SK-N-SH (cell line): ENCODE results near the gene ARID5A. TPM values are rescaled to one million over a fixed set of nuclear protein-coding genes. Genes with fewer than 3 reads are reported as not detected.

Source experiments
- CTCF ChIA-PET: fragments of 300-600, 350-600 bp; formaldehyde crosslinking; extraction: SDS; loops from one replicate; lab custom pipeline; 2021; lab: Yijun Ruan, JAX
- POLR2A ChIA-PET: fragments of 350-600 bp; sonication (Branson Sonifier 250); formaldehyde crosslinking; extraction: SDS; loops from one replicate; lab custom pipeline; 2020; ENCODE audit warnings: antibody characterized with exemption, inconsistent platforms; lab: Yijun Ruan, JAX
- DNase-seq: peaks from one replicate; pipeline ENCODE4 v3.0.0; 2012
- H2AFZ ChIP-seq: fragments of 200-600 bp; sonication (generic); 2 replicates; pipeline ENCODE4 v1.8.1; 2016; ENCODE audit warnings: antibody characterized with exemption, mild to moderate bottlenecking, low read depth
- H3F3A ChIP-seq: fragments of 200-600 bp; sonication (generic); replicated peaks from 2 replicates; pipeline ENCODE3; 2016; ENCODE audit warnings: antibody characterized with exemption, mild to moderate bottlenecking; ENCODE audit not compliant: insufficient read depth
- H3K27ac ChIP-seq, 2 experiments: fragments of 200-500 bp in 1 of 2; fragments of 200-600 bp in 1 of 2; sonication (Bioruptor generic) in 1 of 2; sonication (generic), shearing (Covaris generic) in 1 of 2; 2 replicates each; pipeline versions ENCODE4 v1.5.1 to v1.6.1; 2014 to 2016; ENCODE audit warnings: low read depth in 2 of 2, inconsistent platforms in 1 of 2, low read length in 1 of 2, mild to moderate bottlenecking in 1 of 2, mixed read lengths in 1 of 2
- H3K27me3 ChIP-seq: fragments of 200-600 bp; sonication (generic), shearing (Covaris generic); 2 replicates; pipeline ENCODE4 v1.6.1; 2016; ENCODE audit warnings: mixed run types; ENCODE audit not compliant: insufficient read depth
- H3K36me3 ChIP-seq, 2 experiments: fragments of 200-500 bp in 1 of 2; fragments of 200-600 bp in 1 of 2; sonication (Bioruptor generic) in 1 of 2; sonication (generic) in 1 of 2; replicated peaks in 1 of 2; 2 replicates each; pipeline versions ENCODE3 to v1.5.1; 2014 to 2016; ENCODE audit warnings: low read length in 1 of 2, mild to moderate bottlenecking in 1 of 2; ENCODE audit not compliant: insufficient read depth in 2 of 2, control insufficient read depth in 1 of 2
- H3K4me1 ChIP-seq, 2 experiments: fragments of 200-500 bp in 1 of 2; fragments of 200-600 bp in 1 of 2; sonication (Bioruptor generic) in 1 of 2; sonication (generic), shearing (Covaris generic) in 1 of 2; 2 replicates each; pipeline versions ENCODE4 v1.5.1 to v1.6.1; 2014 to 2016; ENCODE audit warnings: low read depth in 1 of 2, low read length in 1 of 2, mixed run types in 1 of 2; ENCODE audit not compliant: insufficient read depth in 2 of 2, control insufficient read depth in 1 of 2
- H3K4me2 ChIP-seq: fragments of 200-600 bp; sonication (generic), shearing (Covaris generic); 2 replicates; pipeline ENCODE4 v1.6.1; 2017; ENCODE audit warnings: mixed run types
- H3K4me3 ChIP-seq, 2 experiments: fragments of 200-500 bp in 1 of 2; fragments of 200-600 bp in 1 of 2; sonication (Bioruptor generic) in 1 of 2; sonication (generic), shearing (Covaris generic) in 1 of 2; 2 replicates each; pipeline versions ENCODE4 v1.5.1 to v1.8.1; 2014 to 2016; ENCODE audit warnings: low read depth in 2 of 2, inconsistent platforms in 1 of 2, low read length in 1 of 2, mild to moderate bottlenecking in 1 of 2, mixed read lengths in 1 of 2, moderate library complexity in 1 of 2
- H3K79me2 ChIP-seq: fragments of 200-600 bp; sonication (generic); 2 replicates; pipeline ENCODE4 v1.8.1; 2017; ENCODE audit warnings: mild to moderate bottlenecking; ENCODE audit not compliant: insufficient read depth
- H3K9ac ChIP-seq: fragments of 200-600 bp; sonication (generic); 2 replicates; pipeline ENCODE4 v1.6.1; 2017; ENCODE audit warnings: mixed run types
- H3K9me2 ChIP-seq: fragments of 200-600 bp; sonication (generic); 2 replicates; pipeline ENCODE4 v1.6.1; 2017; ENCODE audit warnings: mixed run types
- H3K9me3 ChIP-seq: fragments of 200-600 bp; sonication (generic); 2 replicates; pipeline ENCODE4 v1.6.1; 2017; ENCODE audit warnings: mixed run types, mild to moderate bottlenecking, moderate library complexity
- H4K20me1 ChIP-seq: fragments of 200-600 bp; sonication (generic); 2 replicates; pipeline ENCODE4 v1.6.1; 2017; ENCODE audit warnings: mild to moderate bottlenecking, mixed run types; ENCODE audit not compliant: insufficient read depth
- FOSL2 ChIP-seq: IDR thresholded peaks from 2 replicates; pipeline ENCODE4 v1.4.0; 2012; ENCODE audit warnings: low read depth, mild to moderate bottlenecking, moderate library complexity, borderline replicate concordance
- NFIC ChIP-seq: IDR thresholded peaks from 2 replicates; pipeline ENCODE4 v1.4.0; 2012; ENCODE audit warnings: borderline replicate concordance
- RXRA ChIP-seq: IDR thresholded peaks from 2 replicates; pipeline ENCODE4 v1.4.0; 2012; ENCODE audit warnings: low read depth, mild to moderate bottlenecking, borderline replicate concordance
- SIN3A ChIP-seq: IDR thresholded peaks from 2 replicates; pipeline ENCODE4 v1.6.1; 2012; ENCODE audit warnings: low read depth, mild to moderate bottlenecking, low read length, moderate library complexity, borderline replicate concordance
- TAF1 ChIP-seq: IDR thresholded peaks from 2 replicates; pipeline ENCODE4 v1.6.1; 2012; ENCODE audit warnings: low read depth, mild to moderate bottlenecking, low read length, moderate library complexity, borderline replicate concordance
- WGBS: methylation state at CpG from one replicate; pipeline ENCODE4 v1.1.6; 2017; ENCODE audit warnings: low lambda C conversion rate; 5-methylcytosine and 5-hydroxymethylcytosine counted together
- polyA plus RNA-seq, 3 experiments: library from polyadenylated mRNA; depleted of rRNA; stranded (reverse); fragments of >200 nt; gene quantifications; 2 replicates each; pipeline ENCODE4 v1.2.3, GENCODE V29; 2012
- TF ChIP-seq, protein P1 (sequence below): fragments of 150-350 bp; IDR thresholded peaks from 2 replicates; pipeline ENCODE4 v1.6.1; 2017; ENCODE audit warnings: antibody characterized with exemption, low read length, low read depth, borderline replicate concordance

ARID5A gene
- polyA plus RNA-seq, 1 of the 3 experiments (the other 2 are of a cell fraction), result 3.3 TPM

DNA sequence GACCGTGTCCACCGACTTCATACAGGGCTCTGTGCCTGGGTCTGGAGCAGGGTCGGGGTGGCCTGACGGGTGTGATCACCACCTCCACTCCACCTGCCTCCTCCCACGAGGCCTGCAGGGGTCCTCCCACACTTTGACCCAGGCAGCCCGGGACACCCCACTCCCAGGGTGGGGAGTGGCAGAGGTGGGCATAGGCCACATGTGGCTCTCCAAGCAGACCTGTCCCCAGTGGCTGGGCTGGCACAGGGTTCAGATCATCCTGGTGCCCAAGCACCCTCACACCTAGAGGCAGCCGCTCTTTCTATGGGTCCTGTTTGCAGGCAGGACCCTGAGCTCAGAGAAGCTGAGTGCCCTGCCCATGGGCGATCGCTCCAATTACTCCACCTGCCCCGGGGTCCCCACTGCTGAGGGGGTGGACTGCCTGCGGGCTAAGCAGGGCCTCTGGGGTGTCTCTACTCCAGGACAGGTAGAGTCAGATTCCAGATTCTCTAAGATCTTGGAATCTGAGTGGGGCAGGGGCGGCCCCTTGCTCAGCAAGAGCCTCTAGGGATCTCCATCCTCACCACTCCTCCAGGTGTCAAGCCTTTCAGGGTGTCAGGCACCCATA lies 32.8 kb upstream of the ARID5A start:
- TF ChIP-seq SIN3A (no peak), RXRA (no peak), NFIC (no peak)
- TF ChIP-seq, protein P1, sequence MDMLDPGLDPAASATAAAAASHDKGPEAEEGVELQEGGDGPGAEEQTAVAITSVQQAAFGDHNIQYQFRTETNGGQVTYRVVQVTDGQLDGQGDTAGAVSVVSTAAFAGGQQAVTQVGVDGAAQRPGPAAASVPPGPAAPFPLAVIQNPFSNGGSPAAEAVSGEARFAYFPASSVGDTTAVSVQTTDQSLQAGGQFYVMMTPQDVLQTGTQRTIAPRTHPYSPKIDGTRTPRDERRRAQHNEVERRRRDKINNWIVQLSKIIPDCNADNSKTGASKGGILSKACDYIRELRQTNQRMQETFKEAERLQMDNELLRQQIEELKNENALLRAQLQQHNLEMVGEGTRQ, result no peak
- TF ChIP-seq, all 33 proteins: peak for 0
- no peak overlapping the region for H3K9ac ChIP-seq
- peaks cover 28% of the 10 kb centered on the region for H3K27me3 ChIP-seq
- H3K9me3 ChIP-seq, result no peaks in the 10 kb centered on the region
- no peaks in the 10 kb centered on the region for H3K79me2 ChIP-seq
- H2AFZ ChIP-seq, result no peak overlapping the region
- H3K4me1 ChIP-seq, result peaks cover 4 to 6% of the 10 kb centered on the region in 2 experiments; a peak in 1 of 4 replicates
- H3K27ac ChIP-seq, result no peak overlapping the region
- ChIA-PET CTCF (interaction anchor here (1.8 to 13.9 kb wide), 3 partner anchors 51 to 511 kb away, joined by 5 to 273 read pairs (median 12); no protein-coding TSS in a partner anchor), POLR2A (no interaction called here)
- no peaks in the 10 kb centered on the region for H3K36me3 ChIP-seq
- H3K4me2 ChIP-seq, result no peak overlapping the region
- H3K4me3 ChIP-seq, result no peak overlapping the region
- H3F3A ChIP-seq, result no peaks in the 10 kb centered on the region
- DNase-seq, result no peak
- no peaks in the 10 kb centered on the region for H3K9me2 ChIP-seq
- WGBS, result 33% methylated on average over 4 of the region's 12 CpGs
- H4K20me1 ChIP-seq, result no peaks in the 10 kb centered on the region

DNA sequence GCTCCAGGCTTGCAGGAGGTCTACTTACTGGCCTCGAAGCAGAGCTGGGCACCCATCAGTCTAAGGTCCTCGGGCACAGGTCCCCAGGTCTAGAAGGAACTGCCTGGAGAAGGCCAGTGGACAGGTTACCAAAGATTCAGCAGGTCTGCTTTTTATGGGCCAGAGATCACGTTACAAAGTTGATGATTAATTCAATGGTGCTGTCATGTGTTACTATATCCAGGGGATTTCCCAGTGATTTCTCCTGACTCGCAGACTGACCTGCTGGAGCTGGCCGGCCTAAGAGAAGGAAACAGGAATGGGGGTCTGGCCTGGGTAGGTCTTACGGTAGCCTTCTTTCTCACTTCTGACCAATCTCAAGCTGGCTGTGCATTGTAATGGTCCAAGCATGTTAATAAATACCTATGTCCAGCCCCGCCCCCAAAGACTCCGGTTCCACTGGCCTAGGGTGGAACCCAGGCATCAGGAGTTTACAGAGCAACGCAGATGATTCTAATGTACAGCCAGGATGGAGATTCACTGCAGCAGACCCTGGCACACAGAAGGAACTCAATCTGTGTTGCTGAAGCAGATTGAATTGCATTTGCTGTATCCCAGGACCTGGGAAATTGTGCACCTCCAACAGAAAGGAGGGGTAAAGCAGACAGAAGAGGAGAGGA lies 31.2 kb upstream of the ARID5A start, which contains the start of gene NEURL3:
Gene NEURL3 (minus strand): TSS at position 127 of the 659 bp plus-strand sequence. CDS start 71 bp downstream, at position 56.
- ChIA-PET CTCF (interaction anchor here (1.1 to 13.9 kb wide), 6 partner anchors 10 to 513 kb away, joined by 3 to 273 read pairs (median 4); no protein-coding TSS in a partner anchor), POLR2A (no interaction called here)
- Histone ChIP-seq H3K4me1 (peaks cover 4 to 10% of the 10 kb centered on the region in 2 experiments; a peak in 1 of 4 replicates), H3K4me2 (peak within 1 kb of the TSS; percentile 21; the same call in 1 of the 2 replicates), H3K9me2 (no peaks in the 10 kb centered on the region), H3K27me3 (peaks cover 12% of the 10 kb centered on the region), H3K4me3 (no peak within 1 kb of the TSS)
- 23% methylated on average over 6 of the region's 9 CpGs for WGBS
- TF ChIP-seq FOSL2, result peak; percentile 14; the same call in 1 of the 2 replicates
- TF ChIP-seq TAF1, result no peak
- TF ChIP-seq, all 33 proteins: peak for 1
- Histone ChIP-seq H3F3A (no peaks in the 10 kb centered on the region), H2AFZ (no peak within 1 kb of the TSS), H3K27ac (no peak within 1 kb of the TSS), H3K36me3 (no peaks in the 10 kb centered on the region), H4K20me1 (no peaks in the 10 kb centered on the region), H3K9ac (no peak within 1 kb of the TSS), H3K79me2 (no peaks in the 10 kb centered on the region), H3K9me3 (no peaks in the 10 kb centered on the region)
- DNase-seq, result peak; percentile 17
